ENCODE measurements around the gene FGFR2. TPM values are rescaled to one million over a fixed set of nuclear protein-coding genes. Genes with fewer than 3 reads are reported as not detected.

FGFR2 gene
- total and polyA plus RNA-seq, 9 of the 15 experiments (the other 6 are each of a cell fraction or from before 2014, with no cell fraction given) = 0.20 TPM; not detected in 8

- TF ChIP-seq CHD7 (IDR thresholded peaks at IDR 0.05; ENCODE audit: low read depth, low read length) (no peak), TCF7L2 (IDR thresholded peaks at IDR 0.05; ENCODE audit: low read depth, low read length) (no peak), RNF2 (IDR thresholded peaks at IDR 0.05) (no peak)
Observed at GRCh38 chr10:121573538-121573941, 24.7 kb downstream of the FGFR2 start (continued).
